ENCODE results near the gene TTLL13.

TTLL13 gene

DNA sequence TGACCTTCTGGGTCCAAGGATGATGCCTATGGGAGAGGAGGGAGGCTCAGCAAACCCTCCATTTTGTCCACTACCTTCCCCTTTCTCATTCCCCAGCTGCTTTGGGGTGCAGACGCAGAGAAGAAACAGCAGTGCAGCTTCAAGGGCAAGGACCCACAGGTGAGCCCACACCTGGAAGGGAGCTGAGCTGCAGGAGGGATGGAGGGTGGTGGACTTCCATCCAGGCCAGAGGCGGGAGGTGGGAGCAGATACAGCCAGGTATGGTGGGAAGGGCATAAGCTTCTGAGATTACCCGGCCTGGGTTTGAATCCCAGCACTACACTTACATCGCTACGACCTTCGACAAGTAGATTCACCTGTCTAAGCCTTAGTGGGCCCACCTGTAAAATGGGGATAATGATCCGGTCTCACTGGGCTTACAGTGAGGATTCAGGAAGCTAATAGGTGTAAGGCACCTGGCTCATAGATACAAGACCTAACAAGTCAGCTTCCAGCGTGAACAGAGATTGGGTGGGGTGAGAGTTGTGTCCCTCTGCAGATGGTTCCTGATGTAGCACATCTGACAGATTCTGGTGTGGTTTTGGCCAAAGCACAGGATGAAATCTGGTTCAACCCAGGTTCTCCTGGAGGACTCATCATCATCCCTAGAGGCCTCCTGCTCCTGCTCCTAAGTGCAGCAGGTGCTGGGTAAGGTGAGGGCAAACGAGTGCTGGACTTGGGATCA is 31.5 kb upstream of the TTLL13 start:
- no peak for DNase-seq

DNA sequence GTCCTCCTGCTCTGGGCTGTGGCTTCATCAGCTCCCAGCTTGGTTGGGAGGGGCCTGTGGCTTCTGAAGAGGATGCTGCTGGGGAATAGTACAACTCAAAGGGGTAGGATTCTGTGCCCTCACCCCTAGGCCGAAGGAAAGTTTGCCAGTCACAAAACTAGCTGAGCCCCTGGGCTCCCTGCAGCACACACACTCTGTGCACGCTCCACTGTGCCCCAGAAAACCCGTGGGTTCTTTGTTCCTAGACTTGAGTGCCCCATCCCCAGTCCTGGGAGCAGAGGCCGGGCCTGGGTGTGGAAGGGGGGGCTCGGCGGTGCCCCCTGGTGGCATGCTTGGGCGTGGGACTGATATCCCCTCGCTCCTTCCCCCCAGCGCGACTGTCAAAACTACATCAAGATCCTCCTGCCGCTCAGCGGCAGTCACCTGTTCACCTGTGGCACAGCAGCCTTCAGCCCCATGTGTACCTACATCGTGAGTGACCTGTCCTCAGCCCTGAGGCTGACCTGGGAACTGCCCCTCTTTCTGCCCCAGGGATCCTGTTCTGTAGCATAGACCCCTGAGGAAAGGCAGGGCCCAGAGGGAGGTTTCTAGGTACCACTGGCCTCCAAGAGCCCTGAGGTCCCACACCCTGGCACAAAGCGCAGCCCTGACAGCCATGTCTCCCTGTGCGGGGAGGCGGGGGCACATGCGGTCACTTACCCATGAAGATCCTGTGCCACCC is 29.8 kb upstream of the TTLL13 start:
- DNase-seq = peak; percentile 50

DNA sequence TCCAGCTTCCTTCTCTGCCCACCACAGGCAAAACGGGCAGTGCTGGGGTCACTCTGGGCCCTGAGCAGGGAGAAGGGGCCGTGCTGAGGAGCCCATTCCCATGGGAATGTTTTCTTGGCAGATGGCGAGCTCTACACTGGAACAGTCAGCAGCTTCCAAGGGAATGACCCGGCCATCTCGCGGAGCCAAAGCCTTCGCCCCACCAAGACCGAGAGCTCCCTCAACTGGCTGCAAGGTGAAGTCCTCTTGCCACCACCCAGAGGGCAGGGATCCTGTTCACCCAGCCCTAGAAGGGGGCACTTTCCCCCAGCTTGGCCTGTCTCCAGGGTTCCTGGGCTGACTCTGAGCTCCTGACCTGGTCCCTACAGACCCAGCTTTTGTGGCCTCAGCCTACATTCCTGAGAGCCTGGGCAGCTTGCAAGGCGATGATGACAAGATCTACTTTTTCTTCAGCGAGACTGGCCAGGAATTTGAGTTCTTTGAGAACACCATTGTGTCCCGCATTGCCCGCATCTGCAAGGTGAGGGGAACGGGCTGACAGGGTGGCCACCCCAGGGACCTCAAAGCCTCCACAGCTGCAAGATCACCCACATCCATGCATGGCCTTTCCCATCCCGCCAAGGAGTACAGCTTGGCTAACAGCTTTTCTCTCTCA is 28.0 kb upstream of the TTLL13 start:
- DNase-seq = peak; percentile 42

DNA sequence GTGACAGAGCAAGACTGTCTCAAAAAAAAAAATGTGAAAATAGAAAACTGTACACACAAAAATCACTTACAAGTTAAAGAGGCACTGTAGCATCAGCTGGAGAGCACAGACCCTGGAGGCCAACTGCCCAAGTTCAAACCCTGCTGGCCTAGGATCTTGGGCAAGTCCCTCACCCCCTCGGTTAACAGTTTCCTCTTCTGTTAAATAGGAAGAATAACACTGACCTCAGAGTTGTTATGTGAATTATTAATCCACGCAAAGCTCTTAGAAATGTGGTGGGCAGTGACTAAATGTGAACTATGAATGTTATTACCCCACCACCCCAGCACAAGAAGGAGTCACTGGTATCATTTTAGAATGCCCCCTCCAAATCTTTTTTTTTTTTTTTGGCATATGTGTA is 26.8 kb upstream of the TTLL13 start:
- no peak for DNase-seq

DNA sequence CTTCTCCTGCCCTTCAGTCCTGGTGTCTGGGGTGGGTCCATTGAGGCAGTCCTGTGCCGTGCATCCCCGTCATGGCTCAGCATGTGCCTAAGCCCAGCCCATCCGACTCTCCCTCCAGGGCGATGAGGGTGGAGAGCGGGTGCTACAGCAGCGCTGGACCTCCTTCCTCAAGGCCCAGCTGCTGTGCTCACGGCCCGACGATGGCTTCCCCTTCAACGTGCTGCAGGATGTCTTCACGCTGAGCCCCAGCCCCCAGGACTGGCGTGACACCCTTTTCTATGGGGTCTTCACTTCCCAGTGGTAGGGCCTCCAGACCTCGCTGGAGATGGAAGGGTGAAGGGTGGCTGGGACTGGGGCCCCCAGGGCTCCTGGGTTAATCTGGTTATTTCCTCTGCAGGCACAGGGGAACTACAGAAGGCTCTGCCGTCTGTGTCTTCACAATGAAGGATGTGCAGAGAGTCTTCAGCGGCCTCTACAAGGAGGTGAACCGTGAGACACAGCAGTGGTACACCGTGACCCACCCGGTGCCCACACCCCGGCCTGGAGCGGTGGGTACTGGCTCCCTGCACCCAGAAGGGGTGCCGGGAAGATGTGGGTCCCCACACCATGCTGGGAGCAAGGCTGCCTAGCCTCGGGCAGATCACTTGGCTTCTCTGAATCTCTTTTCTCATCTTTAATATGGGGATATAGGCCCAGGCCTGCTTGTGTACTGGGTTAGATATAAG is 25.8 kb upstream of the TTLL13 start:
- no peak for DNase-seq

DNA sequence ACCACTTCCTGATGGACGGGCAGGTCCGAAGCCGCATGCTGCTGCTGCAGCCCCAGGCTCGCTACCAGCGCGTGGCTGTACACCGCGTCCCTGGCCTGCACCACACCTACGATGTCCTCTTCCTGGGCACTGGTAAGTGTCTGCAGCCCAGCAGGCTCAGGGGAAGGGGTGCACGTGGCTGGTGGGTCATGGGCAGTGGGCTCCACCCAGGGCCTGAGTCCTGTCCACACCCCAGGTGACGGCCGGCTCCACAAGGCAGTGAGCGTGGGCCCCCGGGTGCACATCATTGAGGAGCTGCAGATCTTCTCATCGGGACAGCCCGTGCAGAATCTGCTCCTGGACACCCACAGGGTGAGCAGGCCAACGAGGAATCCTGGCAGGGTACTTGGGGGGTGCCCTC is 24.3 kb upstream of the TTLL13 start:
- no peak for DNase-seq

DNA sequence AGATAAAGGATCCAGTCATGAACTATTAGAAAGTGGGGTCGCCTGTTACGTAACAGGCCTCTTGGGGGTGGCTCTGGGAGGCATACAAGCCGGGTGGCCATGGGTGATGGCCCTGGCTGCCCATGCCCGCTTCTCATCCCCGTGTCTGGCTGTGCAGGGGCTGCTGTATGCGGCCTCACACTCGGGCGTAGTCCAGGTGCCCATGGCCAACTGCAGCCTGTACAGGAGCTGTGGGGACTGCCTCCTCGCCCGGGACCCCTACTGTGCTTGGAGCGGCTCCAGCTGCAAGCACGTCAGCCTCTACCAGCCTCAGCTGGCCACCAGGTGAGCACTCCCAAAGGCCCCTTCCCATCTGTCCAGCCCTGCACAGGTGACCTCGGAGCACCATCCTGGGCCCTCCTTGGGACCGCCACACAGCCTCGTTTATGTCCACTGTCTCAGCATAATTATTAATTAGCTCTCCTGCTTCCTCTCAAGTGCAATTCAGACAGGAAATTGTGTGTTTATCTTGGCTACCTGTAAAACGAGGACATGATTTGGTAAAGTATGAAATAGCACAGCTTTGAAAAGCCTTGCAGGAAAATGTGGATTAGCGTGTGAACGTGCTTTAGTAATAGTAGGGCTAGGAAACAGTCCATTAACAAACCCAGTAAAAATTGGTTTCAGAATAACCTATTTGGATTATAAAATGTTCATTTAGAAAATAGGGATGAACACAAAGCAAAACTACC is 23.7 kb upstream of the TTLL13 start:
- DNase-seq = no peak

DNA sequence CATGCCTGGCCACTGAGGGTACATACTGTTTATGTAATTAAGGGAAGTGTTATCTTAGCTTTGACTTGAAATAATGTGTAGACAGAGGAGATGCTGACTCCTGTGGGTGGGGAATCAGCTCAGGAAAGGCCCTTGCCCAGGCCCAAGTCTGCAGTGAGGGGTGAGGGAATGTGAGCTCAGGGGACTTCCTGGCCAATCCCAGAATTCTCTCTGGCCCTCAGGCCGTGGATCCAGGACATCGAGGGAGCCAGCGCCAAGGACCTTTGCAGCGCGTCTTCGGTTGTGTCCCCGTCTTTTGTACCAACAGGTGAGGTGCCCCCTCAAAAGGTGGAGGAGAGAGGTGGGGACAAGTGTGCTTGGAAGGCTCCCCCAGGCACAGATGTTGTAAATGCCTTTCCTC is 22.0 kb upstream of the TTLL13 start:
- no peak for DNase-seq

DNA sequence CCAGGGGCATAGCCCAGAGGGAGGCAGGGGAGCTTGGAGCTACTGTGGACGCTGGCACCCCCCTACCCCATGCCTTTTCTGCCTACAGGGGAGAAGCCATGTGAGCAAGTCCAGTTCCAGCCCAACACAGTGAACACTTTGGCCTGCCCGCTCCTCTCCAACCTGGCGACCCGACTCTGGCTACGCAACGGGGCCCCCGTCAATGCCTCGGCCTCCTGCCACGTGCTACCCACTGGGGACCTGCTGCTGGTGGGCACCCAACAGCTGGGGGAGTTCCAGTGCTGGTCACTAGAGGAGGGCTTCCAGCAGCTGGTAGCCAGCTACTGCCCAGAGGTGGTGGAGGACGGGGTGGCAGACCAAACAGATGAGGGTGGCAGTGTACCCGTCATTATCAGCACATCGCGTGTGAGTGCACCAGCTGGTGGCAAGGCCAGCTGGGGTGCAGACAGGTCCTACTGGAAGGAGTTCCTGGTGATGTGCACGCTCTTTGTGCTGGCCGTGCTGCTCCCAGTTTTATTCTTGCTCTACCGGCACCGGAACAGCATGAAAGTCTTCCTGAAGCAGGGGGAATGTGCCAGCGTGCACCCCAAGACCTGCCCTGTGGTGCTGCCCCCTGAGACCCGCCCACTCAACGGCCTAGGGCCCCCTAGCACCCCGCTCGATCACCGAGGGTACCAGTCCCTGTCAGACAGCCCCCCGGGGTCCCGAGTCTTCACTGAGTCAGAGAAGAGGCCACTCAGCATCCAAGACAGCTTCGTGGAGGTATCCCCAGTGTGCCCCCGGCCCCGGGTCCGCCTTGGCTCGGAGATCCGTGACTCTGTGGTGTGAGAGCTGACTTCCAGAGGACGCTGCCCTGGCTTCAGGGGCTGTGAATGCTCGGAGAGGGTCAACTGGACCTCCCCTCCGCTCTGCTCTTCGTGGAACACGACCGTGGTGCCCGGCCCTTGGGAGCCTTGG is 21.3 kb upstream of the TTLL13 start:
- DNase-seq = no peak

DNA sequence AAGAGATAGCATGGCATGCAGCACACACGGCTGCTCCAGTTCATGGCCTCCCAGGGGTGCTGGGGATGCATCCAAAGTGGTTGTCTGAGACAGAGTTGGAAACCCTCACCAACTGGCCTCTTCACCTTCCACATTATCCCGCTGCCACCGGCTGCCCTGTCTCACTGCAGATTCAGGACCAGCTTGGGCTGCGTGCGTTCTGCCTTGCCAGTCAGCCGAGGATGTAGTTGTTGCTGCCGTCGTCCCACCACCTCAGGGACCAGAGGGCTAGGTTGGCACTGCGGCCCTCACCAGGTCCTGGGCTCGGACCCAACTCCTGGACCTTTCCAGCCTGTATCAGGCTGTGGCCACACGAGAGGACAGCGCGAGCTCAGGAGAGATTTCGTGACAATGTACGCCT is 20.4 kb upstream of the TTLL13 start:
- no peak for DNase-seq

DNA sequence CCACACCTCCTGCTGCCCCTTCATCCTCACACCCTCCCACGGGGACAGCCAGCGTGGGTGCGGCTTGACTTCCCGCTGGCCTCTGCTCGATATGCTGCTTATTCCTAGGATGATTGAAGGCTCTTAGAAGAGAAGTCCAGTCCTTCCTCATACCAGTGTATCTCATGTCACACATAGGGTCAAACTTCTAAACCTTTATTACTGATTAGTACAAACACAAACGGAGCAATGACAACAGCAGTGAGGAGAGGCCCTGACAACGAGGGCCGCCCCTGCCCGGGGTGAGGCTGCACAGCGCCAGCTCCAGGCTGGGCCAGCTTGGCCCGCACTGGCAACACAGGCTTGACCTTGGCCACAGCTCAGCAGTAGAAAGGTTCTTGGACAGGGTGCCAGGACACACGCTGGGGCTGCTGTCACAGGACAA is 19.3 kb upstream of the TTLL13 start:
- no peak for DNase-seq

DNA sequence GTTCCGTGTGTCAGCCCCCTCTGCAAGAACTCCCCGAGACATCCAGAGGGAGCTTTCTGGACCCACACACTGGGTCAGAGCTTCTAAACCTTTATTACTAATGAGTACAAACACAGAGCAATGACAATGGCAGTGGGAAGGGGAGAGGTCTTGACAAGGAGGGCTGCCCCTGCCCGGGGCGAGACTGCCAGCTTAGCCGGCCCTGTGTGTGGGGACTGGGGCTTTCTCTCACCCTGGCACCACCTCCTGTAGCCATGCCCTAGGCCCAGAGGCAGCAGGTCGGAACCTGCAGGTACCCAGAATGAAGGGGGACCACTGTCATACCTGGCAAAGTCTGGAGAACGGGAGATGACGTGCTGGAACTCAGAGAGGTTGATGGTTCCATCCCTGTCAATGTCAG is 18.7 kb upstream of the TTLL13 start:
- DNase-seq = no peak

DNA sequence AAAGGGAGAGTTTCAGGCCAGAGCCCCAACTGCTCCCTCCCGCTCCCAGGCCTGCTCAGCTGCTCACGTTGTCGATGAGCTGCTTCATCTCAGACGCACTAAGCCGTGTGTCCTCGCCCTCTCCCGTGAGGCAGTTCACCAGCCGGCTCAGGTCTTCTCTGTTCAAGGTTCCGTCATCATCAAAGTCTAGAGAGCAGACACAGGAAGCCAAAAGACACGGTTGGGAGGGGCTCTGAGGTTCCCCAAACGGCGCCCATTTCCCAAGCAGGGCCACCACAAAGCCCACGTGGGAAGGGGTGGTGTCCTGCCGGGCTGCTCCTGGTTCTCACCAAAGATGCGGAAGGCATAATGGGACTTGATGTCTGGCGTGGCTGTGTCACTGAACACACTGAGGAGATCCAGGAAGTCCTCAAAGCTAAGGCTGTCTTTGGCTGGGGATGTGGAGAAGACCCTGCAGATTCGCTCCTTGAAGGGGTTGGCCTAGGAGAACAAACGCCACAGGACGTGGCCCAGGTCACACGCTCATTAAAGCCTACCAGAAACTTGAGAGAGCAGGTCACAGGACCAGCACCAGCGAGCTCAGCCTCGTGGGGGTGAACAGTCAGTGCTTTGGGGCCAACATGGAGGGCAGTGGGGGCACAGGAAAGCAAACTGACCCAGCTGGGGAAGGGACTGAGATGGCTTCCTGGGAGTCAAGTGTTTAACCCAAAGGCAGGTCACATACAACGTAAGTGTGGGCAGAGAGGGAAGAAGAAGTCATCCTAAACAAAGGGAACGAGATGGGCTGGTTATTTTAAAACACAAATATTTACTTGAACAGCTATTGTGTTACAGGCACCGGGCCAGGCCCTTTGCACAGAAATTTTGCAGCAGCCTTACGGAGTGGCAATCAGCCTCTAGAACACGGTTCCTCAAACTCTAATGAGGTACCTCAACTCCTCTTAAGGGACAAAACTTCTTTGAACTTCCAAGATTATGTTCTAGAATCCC is 18.0 kb upstream of the TTLL13 start:
- peak; percentile 90 for DNase-seq

DNA sequence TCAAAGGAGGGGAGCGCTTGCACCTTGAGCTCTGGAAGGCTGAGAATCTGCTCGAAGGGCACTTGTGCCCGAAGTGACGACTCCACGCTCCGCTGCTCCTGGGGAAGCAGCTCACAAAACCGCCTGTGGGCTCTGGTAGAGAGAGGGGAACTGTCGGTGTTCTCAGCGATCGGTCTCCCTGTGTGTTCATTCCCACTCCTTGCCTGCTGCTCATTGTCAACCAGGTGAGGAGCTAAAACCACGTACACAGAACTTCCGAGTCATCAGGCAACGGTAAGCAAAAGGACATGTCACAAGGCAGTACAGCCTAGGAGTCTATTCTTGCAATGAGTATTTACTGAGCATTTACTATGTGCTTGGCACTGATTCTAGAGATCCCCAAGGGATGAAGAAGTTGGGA is 17.2 kb upstream of the TTLL13 start:
- DNase-seq = no peak

DNA sequence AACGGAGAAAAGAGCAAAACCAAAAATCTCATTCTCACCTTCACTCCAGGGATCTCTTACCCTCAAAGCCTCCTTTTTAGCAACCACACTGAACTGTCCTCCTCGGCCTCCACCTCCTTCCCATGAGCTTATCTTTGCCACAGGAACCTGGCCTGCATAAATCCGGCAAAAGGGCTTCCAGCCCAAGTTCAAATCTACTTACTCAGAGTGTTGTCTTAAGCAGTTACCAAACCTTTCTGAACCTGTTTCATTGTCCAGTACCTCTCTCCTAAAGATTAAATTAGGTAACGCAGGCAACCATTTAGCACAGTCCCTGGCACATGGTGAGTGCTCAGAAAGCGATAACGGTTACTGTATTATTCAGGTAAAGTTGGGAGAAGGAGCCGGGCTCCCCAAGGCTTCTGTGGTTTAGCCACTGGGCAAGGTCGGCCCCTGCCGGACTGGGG is 16.4 kb upstream of the TTLL13 start:
- DNase-seq = no peak

DNA sequence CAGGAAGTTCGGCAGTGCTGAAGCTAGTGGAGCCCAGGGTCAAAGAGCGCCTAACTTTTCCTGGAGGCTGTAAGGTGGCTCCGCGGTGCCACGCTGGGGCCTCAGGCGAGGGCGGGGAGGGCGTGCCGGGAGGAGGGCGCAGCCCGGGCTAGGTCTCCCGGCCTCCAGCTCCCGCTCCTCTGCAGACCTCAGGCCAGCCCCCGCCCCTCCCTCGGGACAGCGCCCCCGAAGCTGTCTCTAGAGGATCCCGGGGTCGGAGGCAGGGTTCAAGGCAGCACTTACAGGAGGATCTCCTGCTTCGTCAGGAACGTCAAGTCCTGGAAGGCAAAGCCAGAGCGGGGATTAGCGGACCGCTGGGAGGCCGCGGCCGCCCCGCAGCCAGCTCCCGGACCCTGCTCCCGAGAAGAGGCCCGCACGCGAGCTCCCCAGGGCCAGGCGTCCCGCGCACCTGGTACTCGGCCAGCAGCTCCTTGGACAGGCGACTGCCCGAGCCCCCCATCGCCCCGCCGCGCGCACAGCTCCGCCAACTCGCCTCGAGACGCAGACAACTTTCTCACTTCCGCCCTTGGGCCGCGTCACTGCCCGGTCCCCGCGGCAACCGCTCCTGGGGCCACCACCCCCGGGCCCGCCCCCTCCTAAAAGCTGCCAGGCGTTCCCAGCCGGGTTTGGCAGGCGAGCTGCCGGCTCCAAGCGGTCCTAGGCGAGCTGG is 15.8 kb upstream of the TTLL13 start, which contains the start of gene CIB1:
CIB1 (minus strand) TSS at position 555 of the 709 bp plus-strand sequence; CDS start at position 499, 56 bp downstream.
- DNase-seq = peak; percentile 98

DNA sequence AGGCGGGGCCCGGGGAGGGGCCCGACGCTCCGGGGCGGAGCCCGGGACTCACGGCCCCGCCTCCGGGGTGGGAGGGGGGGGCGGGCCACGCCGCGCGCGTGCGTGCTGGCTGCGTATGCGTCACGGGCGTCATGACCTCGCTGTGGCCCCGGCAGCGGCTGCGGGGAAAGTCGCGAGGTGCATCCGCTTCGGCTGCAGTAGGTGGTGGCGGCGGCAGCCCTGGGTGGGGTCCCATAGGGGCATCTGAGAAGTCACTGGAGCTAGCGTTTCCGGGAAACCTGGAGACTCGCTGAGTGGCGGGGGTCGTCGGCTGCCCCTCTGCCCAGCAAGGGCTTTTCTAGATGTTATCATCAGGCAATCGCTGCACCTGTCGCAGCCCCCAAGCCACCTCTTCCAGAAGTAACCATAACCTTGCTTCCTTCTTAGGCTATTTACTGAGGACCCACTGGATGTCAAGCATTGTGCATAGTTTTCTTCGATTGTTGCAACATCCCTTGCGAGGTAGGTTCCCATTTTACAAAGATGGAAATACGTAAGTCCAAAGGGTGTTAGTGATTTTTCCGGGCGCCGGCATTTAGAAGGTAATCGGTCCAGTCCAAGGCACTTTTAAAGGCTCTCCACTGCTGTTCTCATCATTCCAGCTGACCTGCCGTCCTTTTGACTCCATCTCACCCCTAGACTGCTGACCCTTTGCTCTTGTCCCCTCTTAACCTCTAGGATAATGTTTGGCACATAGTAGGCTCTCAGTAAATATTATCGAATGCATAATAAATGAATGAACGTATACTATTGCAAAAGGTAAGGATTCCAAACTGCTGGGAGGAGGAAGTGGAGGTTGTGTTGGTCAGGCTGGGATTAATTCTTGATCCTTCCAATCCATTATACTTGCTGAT is 15.0 kb upstream of the TTLL13 start, which contains the start of gene GDPGP1:
GDPGP1 (plus strand) TSS at position 114 of the 893 bp plus-strand sequence. CDS start 6,700 bp downstream, outside the sequence.
- DNase-seq = no peak

DNA sequence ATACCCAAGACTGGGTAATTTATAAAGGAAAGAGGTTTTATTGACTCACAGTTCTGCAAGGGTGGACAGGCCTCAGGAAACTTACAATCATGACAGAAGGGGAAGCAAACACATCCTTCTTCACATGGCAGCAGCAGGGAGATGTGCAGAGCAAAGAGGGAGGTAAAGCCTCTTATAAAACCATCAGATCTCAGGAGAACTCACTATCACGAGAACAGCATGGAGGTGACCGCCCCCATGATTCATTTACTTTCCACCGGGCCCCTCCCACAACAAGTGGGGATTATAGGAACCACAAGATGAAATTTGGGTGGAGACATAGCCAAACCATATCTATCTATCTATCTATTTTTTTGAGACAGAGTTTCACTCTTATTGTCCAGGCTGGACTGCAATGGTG is 10.0 kb upstream of the TTLL13 start:
- no peak for DNase-seq

Measured in CD4-positive, alpha-beta T cell treated with Interleukin-15 for 1 hour (primary cell).